Retinal pigment epithelial cell (primary cell): ENCODE data around the gene EMP1.

Experiments
- DNase-seq: peaks from one replicate; pipeline ENCODE4 v3.0.0-alpha.2; 2010; ENCODE audit warnings: low read depth
- H3K4me3 ChIP-seq: 2 replicates; pipeline ENCODE4 v1.5.1; 2011; ENCODE audit warnings: mild to moderate bottlenecking, low read length, control low read depth, moderate library complexity
- TF ChIP-seq, protein P1 (sequence below): conservative IDR thresholded peaks from 2 replicates; pipeline ENCODE4 v1.5.1; 2011; ENCODE audit warnings: low read depth, low read length, control low read depth, inconsistent platforms

EMP1 gene

DNA sequence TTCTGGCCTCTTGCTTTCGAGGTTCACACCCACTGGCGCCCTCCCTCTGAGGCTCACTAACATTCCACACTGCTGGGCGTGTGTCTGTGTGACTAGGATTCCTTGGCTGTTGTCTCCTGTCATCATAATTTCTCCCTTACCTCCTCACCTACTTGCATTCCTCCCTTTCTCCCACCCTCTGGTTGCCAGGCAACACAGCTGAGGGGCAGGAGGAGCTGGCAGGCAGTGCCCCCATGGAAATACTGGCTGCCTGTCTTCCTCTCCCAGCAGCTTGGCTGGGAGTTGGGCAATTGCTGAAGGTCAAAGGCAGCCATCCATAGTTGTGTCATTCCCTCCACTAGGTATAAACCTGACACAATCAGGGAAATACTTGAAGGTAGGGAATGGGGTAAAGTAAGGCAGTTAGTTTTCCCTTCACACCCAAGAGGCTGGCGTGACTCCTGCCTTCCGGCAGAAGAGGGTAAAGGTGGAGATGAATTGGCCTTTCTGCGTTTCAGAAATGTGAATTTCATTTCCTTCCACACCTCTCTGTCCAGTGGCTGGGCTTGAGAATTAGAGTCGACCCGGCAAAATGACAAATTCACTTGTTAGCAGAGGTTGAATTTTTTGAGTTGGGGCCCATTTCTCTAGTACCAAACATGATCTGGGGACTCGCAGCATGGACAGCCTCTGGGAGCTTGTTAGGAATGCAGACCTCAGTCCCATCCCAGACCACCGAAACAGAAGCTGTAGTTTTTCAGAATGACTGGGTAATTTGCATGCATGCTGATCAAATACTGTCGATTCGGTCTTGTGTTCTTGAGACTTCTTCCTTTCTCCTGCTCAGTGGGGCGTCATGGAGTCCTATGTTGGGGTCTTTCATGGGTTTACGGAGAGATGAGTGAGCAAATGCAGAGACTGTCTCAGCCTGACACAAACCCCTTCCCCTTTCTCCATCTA, 24.3 kb upstream of the EMP1 start:
- no peak overlapping the region for H3K4me3 ChIP-seq
- TF ChIP-seq, protein P1, sequence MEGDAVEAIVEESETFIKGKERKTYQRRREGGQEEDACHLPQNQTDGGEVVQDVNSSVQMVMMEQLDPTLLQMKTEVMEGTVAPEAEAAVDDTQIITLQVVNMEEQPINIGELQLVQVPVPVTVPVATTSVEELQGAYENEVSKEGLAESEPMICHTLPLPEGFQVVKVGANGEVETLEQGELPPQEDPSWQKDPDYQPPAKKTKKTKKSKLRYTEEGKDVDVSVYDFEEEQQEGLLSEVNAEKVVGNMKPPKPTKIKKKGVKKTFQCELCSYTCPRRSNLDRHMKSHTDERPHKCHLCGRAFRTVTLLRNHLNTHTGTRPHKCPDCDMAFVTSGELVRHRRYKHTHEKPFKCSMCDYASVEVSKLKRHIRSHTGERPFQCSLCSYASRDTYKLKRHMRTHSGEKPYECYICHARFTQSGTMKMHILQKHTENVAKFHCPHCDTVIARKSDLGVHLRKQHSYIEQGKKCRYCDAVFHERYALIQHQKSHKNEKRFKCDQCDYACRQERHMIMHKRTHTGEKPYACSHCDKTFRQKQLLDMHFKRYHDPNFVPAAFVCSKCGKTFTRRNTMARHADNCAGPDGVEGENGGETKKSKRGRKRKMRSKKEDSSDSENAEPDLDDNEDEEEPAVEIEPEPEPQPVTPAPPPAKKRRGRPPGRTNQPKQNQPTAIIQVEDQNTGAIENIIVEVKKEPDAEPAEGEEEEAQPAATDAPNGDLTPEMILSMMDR, result no peak
- DNase-seq, result no peak

DNA sequence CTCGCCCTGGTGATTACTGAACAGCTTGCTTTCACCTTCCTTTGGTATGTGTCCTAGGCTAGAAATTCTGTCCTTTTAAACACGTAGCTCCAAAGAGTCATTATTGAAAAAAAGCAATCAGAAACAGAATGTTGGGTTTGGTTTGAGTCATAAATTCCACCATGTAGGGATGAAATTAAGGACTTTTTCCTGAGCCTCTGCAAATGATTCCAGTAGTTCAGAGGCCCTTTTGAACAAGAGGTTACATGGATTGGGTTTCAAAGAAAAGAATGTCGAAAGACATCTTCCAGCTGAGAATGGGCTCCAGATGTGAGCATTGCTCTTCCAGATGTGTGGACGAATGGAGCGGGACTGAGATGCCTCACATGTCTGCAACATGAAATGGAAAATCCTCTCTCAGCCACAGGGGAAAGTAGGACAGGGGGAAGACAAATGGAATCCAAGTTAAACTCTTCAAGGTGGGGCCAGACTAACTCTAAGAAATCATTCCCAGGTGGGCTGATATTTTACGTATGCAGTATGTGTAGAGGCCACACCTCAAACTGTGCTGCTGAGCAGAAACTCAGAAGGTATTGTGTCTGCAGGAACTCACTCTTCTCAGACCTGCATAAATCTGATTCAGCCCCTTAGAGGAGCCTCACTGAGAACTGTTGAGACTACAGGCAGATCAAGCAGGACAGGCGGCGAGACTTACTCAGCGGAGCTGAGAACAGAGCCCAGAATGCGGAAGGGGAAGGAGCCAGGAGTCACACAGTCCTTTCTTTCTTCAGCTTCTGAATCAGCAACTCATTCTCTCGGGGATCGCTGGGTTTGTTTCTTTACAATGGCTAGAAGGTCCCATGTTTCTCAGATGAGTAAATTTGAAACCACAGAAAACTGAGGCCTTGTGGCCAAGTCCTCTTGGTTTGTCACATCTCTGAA, 23.3 kb upstream of the EMP1 start:
- no peak overlapping the region for H3K4me3 ChIP-seq
- TF ChIP-seq, protein P1, result no peak
- DNase-seq, result peak; percentile 81

DNA sequence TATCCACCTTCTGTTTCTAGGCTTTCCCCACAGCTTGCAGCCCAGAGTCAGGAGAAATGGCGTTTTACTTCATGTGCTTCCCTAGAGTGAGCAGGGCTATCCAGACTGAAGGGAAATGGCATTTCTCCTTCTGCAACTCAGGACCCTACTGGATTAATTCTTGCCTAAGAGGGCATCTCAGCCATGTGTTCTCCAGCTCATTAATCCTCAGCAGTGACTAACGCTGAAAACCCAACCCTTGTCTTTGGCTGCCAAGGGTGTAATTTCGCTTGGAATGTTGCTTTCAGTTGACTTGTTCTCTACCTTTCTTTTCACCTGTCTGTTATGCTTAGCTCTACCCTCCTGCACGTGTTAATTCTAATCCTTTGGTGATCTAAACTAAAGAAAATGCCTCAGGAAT, 21.0 kb upstream of the EMP1 start:
- no peak overlapping the region for H3K4me3 ChIP-seq
- TF ChIP-seq, protein P1, result no peak
- peak; percentile 99 for DNase-seq

DNA sequence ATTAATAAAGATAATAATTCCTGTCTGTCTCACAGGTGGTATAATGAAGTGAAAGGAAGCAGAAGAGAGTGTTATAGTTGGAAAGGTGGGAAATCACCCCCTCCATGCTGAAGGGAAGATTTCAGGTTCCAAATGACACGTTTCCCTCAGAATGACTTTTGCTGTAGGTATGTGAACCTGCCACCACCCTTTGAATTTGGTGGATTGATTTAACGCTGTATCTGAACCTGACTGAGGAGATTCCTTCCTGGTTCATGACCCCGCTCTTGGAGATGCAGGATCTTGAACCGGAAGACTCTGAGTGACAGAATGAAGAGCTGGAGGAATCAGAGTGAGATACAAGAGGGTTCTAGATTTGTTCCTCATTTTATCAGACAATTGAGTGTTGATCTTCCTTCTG, 20.3 kb upstream of the EMP1 start:
- DNase-seq, result no peak
- TF ChIP-seq, protein P1, result no peak

DNA sequence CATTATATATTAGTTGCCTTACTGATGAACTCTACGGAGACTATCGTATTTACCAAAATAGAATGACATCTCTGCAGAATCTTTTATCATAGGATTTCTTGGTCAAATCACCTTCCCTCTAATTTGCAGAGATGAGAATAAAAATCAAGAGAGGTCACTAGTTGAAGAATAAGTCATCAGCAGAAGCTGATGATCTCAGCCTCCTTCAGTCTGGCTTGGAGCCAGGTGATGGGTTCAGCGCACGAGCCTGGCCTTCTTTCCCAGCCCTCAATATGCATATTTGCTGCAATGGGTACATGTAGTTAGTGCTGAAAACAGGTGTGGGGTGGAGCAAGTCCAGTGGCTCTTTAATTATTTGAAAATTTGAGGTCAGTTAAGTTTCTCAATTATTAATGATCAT, 19.2 kb upstream of the EMP1 start:
- H3K4me3 ChIP-seq, result no peak overlapping the region

More for the DNA sequence above, 20.3 kb upstream of the EMP1 start:
- H3K4me3 ChIP-seq, result no peak overlapping the region

DNA sequence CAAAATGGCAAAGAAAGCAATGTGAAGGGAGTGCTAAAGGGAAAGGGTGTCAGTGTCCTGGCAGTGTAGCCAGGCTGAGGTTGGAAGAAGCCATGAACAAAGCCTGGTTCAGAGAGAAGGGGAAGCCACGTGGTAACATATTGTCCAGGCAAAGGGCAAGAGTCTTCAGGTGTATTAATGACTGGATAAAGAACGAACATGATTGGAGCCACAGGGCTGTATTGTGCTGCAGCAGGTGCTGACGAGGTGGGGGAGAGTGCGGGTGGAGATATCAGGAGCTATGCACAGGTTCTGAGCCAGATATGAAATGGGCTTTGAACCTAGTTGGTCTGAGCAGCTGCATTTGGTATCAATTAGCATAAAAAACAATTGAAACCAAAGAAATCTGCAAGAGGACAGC, 18.6 kb upstream of the EMP1 start:
- no peak for DNase-seq
- TF ChIP-seq, protein P1, result no peak
- no peak overlapping the region for H3K4me3 ChIP-seq

More for the DNA sequence above, 19.2 kb upstream of the EMP1 start:
- DNase-seq, result no peak
- TF ChIP-seq, protein P1, result no peak
